ENCODE results near the gene NKX2-1.
A peak's percentile ranks its signal among the peaks of the same experiment; 100 is the strongest.
"Not testable (repeated sequence)": the region's sequence is repeated elsewhere in the genome, so short reads cannot be mapped to it uniquely, and the experiment has no call there.

NKX2-1 gene

GRCh38 chr14:36519431-36520321, at the start of gene NKX2-1:
Gene NKX2-1 (minus strand): TSS chr14:36520232. CDS start chr14:36520129, 103 bp downstream.
- DNase-seq (ENCODE audit: low spot score), result no peak

DNA sequence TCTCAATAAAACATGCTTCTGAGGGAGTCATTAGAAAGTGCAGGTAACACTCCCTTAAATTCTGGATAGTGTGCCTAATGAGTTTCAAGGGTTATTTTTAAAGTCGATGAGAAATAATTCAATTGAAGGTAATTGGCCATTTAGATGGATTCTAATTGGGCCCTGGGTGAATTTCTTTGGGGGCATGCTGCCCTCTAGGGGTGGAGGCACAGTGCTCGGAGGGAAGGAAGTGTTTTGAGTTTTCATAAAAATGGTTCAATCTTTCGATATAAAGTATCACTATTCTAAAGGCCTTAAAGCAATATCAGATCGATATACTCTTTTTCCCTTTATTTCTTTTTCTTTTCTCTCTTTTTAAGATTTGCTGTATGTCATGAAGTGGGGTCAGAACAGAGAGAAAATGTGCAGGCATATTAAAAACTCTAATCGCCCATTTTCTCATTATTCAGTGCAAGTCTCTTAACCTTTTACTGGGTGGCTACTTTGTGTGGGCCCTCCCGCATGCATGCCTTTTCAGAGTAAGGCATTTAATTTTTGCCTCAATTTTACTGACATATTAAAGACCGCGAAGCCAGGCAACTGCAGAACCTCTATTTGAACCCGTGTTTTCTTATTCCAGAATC, 36.9 kb upstream of the NKX2-1 start:
- peak; percentile 43 for DNase-seq (ENCODE audit: low spot score)

GRCh38 chr14:36555998-36556743, 36.1 kb upstream of the NKX2-1 start:
- no peak for DNase-seq (ENCODE audit: low spot score)

GRCh38 chr14:36553656-36554260, 33.7 kb upstream of the NKX2-1 start:
- DNase-seq (ENCODE audit: low spot score), result peak; percentile 47

DNA sequence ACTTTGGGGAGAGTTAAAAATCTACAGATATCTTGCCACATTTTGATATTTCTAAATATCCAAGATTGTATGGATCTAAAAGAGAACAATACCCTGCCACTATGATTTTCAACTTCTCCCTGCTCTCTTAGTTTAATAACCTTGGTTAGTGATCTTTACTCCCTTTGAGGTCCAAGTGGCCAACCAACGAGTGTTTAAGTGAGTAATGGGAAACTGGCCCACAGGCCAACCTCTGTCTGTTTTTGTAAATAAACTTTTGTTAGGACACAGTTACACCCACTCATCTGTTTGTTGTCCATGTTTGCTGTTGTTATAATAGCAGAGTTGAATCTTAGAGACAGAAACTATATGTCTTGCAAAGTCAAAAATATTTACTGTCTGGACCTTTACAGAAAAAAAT, 30.9 kb upstream of the NKX2-1 start:
- DNase-seq (ENCODE audit: low spot score), result no peak

- not testable (repeated sequence) for DNase-seq (ENCODE audit: low spot score)
These were observed 24.2 kb upstream of the NKX2-1 start for GRCh38 chr14:36544280-36544679.

GRCh38 chr14:36538051-36538450, 18.0 kb upstream of the NKX2-1 start:
- DNase-seq (ENCODE audit: low spot score), result no peak

- no peak for DNase-seq (ENCODE audit: low spot score)
These were observed 9.0 kb upstream of the NKX2-1 start for GRCh38 chr14:36529062-36529461.

DNA sequence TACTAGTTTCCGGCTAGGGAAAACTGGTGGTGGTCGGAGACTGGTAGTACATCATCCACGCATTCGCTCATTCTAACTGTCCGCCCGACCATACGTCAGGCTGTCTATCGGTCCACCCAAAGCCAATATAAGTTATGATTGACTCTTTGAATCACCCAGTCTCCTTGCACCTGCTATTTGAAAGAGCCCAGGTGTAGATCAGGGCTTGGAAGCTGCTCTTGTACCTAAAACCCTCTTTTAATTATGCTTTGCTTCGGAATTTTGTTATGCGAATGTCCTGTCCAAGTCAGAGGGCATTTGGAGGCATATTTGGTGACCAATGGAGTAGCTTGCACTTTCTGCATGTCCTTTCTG, 5.7 kb upstream of the NKX2-1 start:
- no peak for DNase-seq (ENCODE audit: low spot score)

DNA sequence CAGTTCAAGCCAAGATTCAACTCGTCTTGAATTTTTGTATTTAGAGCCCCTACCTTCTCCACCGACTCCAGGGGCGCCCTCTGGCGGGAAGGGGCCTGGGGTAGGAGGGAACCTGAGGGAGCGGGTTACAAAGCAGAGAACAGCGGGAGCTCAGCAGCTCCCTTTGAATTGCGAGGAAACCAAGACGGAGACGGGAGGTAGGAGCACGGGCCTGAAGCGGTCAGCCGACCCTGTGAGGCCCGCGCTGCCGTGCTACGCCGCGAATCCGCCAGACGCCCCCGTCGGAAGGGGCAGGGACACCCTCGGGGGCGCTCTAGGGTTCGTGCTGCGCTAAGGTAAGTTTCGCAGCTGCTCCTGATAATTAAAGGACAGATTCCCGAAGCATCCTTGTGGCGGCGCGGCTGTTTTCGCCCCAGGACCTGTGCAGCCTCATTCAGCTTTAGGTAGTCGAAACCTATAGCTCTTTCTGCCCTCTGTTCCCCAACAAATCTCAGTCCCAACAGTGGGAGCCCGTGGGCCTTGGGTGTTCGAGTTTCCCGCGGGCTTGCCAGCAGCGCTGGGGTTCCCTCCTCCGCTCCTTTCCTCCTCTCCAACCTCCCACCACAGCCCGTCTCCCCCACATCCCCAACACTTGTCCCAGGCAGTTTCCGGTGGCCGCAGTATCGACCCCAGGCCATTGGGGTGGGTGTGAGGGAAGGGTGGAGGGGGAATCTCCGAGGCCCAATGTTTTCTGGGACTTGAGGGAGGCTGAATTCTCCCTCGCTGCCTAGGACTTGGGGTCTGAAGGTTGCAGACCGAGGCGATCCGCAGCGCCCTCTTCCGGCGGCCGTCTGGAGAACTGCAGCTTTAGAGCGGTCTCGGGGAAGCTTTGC, 5.1 kb upstream of the NKX2-1 start:
- DNase-seq (ENCODE audit: low spot score), result peak; percentile 6

DNA sequence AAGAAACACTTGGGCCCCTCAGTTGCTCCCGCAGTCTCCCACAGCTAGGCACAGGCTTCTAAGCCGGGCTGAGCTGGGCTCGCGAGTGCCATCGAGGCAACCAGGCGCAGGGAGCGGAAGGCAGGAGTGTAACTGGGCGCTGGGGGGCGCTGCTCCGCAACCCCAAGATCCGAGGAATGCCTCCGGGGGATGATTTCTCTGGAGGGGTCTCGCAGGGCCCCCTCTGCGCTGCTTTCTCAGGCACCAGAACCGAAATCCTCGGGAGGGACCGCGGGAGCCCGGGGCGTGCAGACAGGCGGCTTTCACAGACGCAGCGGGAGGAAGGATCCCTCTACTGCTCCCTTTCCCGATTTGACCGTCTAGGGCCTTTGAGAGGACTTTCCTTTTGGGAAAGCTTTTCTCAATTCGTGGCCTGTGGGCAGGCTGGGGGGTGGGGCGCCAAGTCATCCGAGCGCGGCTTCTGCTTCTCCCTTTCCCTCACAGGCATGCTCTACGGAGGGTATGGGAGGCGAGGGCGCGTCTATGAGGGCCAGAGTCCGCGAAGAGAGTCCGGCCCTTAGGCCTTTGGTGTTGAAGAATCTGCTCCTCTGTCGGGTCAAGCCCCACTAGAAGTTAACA, 4.3 kb upstream of the NKX2-1 start:
- DNase-seq (ENCODE audit: low spot score), result no peak

DNA sequence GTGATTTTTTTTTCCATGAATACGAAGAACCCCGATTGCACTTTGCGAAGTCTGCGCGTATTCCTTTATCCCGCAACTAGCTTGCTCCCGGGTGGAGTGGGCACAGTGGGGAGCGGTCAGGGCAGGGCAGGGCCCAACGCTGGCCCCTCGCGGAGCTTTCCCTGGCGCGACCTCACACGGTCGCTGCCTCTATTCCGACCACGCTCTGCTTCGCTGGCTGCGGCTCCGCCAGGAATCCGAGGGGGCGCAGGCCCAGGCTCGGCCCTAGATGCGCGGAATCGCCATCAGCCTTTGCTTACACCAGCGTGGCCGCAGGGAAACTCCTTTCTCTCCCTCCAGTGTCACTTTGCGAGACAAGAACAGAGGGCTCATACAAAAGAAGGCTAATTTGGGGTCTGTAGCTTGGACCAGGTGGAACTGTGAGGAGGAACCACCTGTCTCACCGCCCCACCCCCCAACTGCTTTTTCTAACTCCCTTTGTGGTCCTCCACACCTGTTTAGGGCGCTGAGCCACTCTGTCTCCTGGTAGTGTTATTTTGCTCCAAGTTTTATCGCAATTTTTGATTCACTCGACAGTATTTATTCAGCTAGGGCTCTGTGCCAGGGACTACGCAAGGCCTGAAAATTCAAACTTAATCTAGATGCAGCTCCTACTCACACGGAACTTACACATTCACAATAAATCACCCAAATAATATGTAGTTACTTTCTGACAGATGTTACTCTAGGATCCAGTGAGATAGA, 3.1 kb upstream of the NKX2-1 start:
- DNase-seq (ENCODE audit: low spot score), result no peak

DNA sequence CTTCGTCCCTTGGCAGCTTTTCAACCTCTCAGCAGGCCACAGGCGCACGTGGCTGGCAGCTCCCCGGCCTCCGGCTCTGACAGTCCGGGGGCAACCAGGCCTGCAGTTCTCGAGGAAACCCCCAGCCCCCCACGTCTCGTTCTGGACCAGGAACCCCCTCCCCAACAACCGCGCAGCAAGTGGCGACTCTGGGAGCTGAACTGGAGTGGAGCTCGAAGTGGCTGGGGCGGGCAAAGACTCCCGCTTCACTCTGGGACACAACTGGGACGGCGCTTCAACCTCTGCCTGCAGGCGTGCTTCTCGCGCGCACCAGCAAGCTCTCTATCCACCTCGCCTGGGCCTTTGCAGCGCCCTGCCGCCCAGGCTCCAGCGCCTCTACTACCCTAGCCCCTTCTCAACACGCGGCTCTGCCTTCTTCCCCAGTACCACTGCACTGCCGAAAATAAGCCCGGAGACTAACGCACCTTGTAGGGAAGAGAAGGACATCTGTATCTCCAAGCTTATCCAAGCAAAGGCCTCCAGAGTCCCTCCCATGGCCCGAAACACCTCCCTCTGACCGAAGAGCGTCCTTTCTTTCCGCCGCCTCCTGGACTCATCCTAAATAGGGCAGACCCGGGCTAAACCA, 2.4 kb upstream of the NKX2-1 start:
- no peak for DNase-seq (ENCODE audit: low spot score)

DNA sequence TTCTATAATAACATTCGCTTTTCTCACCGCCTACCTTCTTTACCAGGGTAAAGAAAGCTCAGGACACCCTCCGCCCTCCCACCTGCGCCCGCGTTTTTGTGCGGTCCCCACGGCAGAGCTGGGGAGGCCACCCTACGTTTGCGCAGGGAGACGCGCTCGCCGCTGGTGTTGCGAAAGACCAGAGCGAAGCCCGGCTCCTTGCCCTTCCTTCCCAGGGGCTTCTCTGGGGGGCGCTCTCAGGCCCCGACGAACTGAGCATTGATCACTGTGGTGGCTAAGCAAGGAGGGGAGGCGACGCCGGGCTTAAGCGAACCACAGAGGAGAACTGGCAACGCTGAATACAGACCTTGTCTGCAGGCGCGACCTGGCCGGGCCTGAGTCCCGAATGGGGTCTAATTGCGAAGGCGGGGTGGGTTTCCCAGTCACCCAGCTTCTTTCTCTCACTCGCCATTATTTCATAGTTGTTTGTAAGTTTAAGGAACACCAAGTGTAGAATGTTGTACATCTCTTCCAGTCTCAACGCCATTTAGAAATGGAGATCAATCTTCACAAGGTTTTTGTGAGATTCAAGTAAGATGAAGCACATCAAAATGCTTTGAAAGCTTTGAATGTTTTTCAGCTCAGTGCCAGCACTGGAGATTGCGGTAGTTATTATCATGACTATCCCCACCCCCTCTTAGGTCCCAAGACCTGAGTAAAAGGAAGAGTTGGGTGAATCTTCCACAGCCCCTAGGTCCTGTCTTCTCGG, 1.7 kb upstream of the NKX2-1 start:
- no peak for DNase-seq (ENCODE audit: low spot score)

GRCh38 chr14:36520601-36521525, 831 bp upstream of the NKX2-1 start:
- no peak for DNase-seq (ENCODE audit: low spot score)

GRCh38 chr14:36518586-36519430, 1.2 kb downstream of the NKX2-1 start:
- DNase-seq (ENCODE audit: low spot score), result no peak

DNA sequence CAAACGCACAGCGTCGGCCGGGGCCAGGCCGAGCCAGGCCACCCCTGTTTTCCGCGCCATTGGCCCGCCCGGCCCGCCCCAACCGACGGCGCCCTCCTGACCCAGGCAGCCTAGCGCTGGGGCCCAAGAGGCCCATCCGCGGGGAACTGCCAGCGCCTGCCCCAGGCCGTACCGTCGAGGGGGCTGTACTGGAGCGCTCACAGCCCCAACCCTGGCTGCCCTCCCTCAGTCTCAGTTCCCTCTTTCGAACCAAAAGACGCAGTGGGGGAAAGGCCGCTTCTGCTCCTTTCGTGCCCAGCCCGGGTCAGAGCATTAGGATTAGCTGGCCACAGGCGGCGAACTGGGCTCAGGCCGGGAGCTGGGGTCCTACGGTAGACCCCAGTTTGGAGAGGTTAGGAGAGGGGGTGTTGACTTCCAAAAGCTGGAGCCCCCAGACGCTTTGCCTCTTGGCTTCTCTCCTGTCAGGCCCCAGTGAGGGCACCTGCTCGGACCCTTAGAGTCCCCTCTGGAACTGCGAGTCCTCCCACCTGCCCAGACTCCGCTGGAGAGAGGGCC, 1.9 kb downstream of the NKX2-1 start:
- no peak for DNase-seq (ENCODE audit: low spot score)

Measured in NAMALWA (cell line).